GM12878 (cell line): ENCODE results near the gene CCDC120.

ENCODE experiments used
- ATF7 ChIP-seq: fragments of 450-650 bp; IDR thresholded peaks from 2 replicates; pipeline ENCODE4 v1.6.1; 2016; ENCODE audit warnings: low read depth, mild to moderate bottlenecking
- EGR1 ChIP-seq, 2 experiments: IDR thresholded peaks; 1 replicate in 1 of 2; 2 replicates in 1 of 2; pipeline ENCODE4 v1.6.1; 2011 to 2012; ENCODE audit warnings: low read depth in 2 of 2, low read length in 2 of 2, borderline replicate concordance in 1 of 2, mild to moderate bottlenecking in 1 of 2, moderate library complexity in 1 of 2
- EZH2 ChIP-seq: IDR thresholded peaks from 2 replicates; pipeline ENCODE4 v1.6.1; 2012; ENCODE audit warnings: low read depth, mild to moderate bottlenecking, control low read depth, inconsistent platforms, low read length, borderline replicate concordance; ENCODE audit not compliant: control insufficient read depth
- POLR2AphosphoS2 ChIP-seq: IDR thresholded peaks from 2 replicates; pipeline ENCODE4 v1.6.1; 2011; ENCODE audit warnings: low read depth, mild to moderate bottlenecking, low read length, improper control_type of control experiment, moderate library complexity
- SIN3A ChIP-seq: IDR thresholded peaks from 2 replicates; pipeline ENCODE4 v1.6.1; 2012; ENCODE audit warnings: low read depth, low read length, improper control_type of control experiment
- SMC3 ChIP-seq: IDR thresholded peaks from 2 replicates; pipeline ENCODE4 v1.6.1; 2011; ENCODE audit warnings: low read length, improper control_type of control experiment, borderline replicate concordance
- TF ChIP-seq, protein P1 (sequence below), 3 experiments: IDR thresholded peaks in 2 of 3; conservative IDR thresholded peaks in 1 of 3; 2 replicates each; pipeline ENCODE4 v1.5.1; 2011; ENCODE audit warnings: low read depth in 3 of 3, low read length in 3 of 3, mild to moderate bottlenecking in 3 of 3, control low read depth in 2 of 3, moderate library complexity in 2 of 3, inconsistent platforms in 1 of 3, mixed read lengths in 1 of 3; ENCODE audit not compliant: control insufficient read depth in 2 of 3, insufficient read depth in 1 of 3; ENCODE audit errors: extremely low read depth in 1 of 3

DNA sequence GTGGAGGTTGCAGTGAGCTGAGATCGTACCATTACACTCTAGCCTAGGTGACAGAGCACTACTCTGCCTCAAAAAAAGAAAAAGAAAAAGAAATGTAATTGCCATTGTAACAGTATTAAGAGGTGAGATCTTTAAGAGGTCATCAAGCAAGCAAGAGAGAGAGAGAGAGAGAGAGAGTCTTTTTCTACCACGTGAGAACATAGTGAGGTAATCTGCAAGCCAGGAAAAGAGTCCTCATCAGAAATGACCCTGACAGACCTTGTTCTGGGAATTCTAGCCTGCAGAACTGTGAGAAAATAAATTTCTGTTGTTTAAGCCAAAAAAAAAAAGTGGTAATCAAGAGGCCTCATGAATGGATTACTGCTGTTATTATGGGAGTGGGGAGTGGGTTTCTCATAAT, 49.8 kb downstream of the CCDC120 start:
- no peak for TF ChIP-seq ATF7
- TF ChIP-seq, protein P1, sequence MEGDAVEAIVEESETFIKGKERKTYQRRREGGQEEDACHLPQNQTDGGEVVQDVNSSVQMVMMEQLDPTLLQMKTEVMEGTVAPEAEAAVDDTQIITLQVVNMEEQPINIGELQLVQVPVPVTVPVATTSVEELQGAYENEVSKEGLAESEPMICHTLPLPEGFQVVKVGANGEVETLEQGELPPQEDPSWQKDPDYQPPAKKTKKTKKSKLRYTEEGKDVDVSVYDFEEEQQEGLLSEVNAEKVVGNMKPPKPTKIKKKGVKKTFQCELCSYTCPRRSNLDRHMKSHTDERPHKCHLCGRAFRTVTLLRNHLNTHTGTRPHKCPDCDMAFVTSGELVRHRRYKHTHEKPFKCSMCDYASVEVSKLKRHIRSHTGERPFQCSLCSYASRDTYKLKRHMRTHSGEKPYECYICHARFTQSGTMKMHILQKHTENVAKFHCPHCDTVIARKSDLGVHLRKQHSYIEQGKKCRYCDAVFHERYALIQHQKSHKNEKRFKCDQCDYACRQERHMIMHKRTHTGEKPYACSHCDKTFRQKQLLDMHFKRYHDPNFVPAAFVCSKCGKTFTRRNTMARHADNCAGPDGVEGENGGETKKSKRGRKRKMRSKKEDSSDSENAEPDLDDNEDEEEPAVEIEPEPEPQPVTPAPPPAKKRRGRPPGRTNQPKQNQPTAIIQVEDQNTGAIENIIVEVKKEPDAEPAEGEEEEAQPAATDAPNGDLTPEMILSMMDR (IDR thresholded peaks at IDR 0.05 in 2 of 3, conservative IDR thresholded peaks at IDR 0.05 in 1 of 3; ENCODE audit: control insufficient read depth in 2 of 3, extremely low read depth in 1 of 3, insufficient read depth in 1 of 3, low read depth in 3 of 3, low read length in 3 of 3), result no peak
- TF ChIP-seq EGR1 (IDR thresholded peaks at IDR 0.05; ENCODE audit: borderline replicate concordance in 1 of 2, low read depth in 2 of 2, low read length in 2 of 2), result no peak
- TF ChIP-seq SIN3A, result no peak
- no peak for TF ChIP-seq POLR2AphosphoS2
- no peak for TF ChIP-seq EZH2
- no peak for TF ChIP-seq SMC3
